Measurements from ENCODE around the gene DYNLL1.
"Not testable (repeated sequence)": the region's sequence is repeated elsewhere in the genome, so short reads cannot be mapped to it uniquely, and the experiment has no call there.

DYNLL1 gene

GRCh38 chr12:120498870-120499515 lies 3.1 kb downstream of the DYNLL1 start:
- H3K27ac ChIP-seq = peak overlapping the region in 2 of 21 experiments; percentile 39 to 99
- H3K4me3 ChIP-seq = no peak overlapping the region

GRCh38 chr12:120500581-120500980 lies 4.7 kb downstream of the DYNLL1 start:
- Histone ChIP-seq H3K27ac (no peak overlapping the region), H3K4me3 (no peak overlapping the region)

GRCh38 chr12:120504587-120504986 lies 8.7 kb downstream of the DYNLL1 start:
- Histone ChIP-seq H3K4me3 (no peak overlapping the region), H3K27ac (no peak overlapping the region)

- no peak overlapping the region for H3K4me3 ChIP-seq
- no peak overlapping the region for H3K27ac ChIP-seq
These were observed 12.6 kb downstream of the DYNLL1 start for GRCh38 chr12:120508537-120508936.

- Histone ChIP-seq H3K27ac (no peak overlapping the region), H3K4me3 (no peak overlapping the region)
These were observed 18.1 kb downstream of the DYNLL1 start for GRCh38 chr12:120514002-120514401.

- H3K27ac ChIP-seq = no peak overlapping the region
These were observed 19.6 kb downstream of the DYNLL1 start for GRCh38 chr12:120515496-120515895.

GRCh38 chr12:120519324-120519723 lies 23.4 kb downstream of the DYNLL1 start:
- H3K4me3 ChIP-seq, H3K27ac ChIP-seq: not testable (repeated sequence)

More at GRCh38 chr12:120515496-120515895, 19.6 kb downstream of the DYNLL1 start:
- H3K4me3 ChIP-seq = no peak overlapping the region

GRCh38 chr12:120522568-120522967 lies 26.7 kb downstream of the DYNLL1 start:
- Histone ChIP-seq H3K27ac (no peak overlapping the region), H3K4me3 (no peak overlapping the region)

GRCh38 chr12:120528861-120529525 lies 33.1 kb downstream of the DYNLL1 start, which contains the start of gene COQ5:
TSS of gene COQ5 (minus strand) at chr12:120529158. CDS start at chr12:120529141, 17 bp downstream.
- peak within 1 kb of the TSS; percentile 59 to 89 (median 79) for H3K4me3 ChIP-seq

GRCh38 chr12:120529641-120530417 lies 33.9 kb downstream of the DYNLL1 start:
- H3K4me3 ChIP-seq = peak overlapping the region; percentile 59 to 89 (median 79)
- peak overlapping the region in 20 of 21 experiments; percentile 66 to 96 (median 91) for H3K27ac ChIP-seq

More at GRCh38 chr12:120528861-120529525, 33.1 kb downstream of the DYNLL1 start, which contains the start of gene COQ5:
- peak within 1 kb of the TSS in 20 of 21 experiments; percentile 66 to 96 (median 91) for H3K27ac ChIP-seq

- Histone ChIP-seq H3K27ac (peak overlapping the region in 15 of 21 experiments; percentile 84 to 96 (median 91)), H3K4me3 (peak overlapping the region in 5 of 7 experiments; percentile 59 to 89 (median 79))
These were observed 34.5 kb downstream of the DYNLL1 start for GRCh38 chr12:120530418-120530761.

GRCh38 chr12:120532701-120533238 lies 36.9 kb downstream of the DYNLL1 start:
- no peak overlapping the region for H3K27ac ChIP-seq
- H3K4me3 ChIP-seq = no peak overlapping the region

GRCh38 chr12:120534203-120534702 lies 38.3 kb downstream of the DYNLL1 start, which contains the start of gene RNF10:
TSS of gene RNF10 (plus strand) at chr12:120534356. CDS start at chr12:120534812, 456 bp downstream.
- Histone ChIP-seq H3K27ac (peak within 1 kb of the TSS; percentile 82 to 100 (median 96)), H3K4me3 (peak within 1 kb of the TSS; percentile 73 to 99 (median 92))

- peak overlapping the region; percentile 73 to 99 (median 92) for H3K4me3 ChIP-seq
- H3K27ac ChIP-seq = peak overlapping the region; percentile 82 to 100 (median 96)
These were observed 39.1 kb downstream of the DYNLL1 start for GRCh38 chr12:120534703-120535655.

- Histone ChIP-seq H3K4me3 (peak overlapping the region; percentile 73 to 99 (median 92)), H3K27ac (peak overlapping the region in 13 of 21 experiments; percentile 3 to 100 (median 97))
These were observed 40.3 kb downstream of the DYNLL1 start for GRCh38 chr12:120536064-120536791.

GRCh38 chr12:120537856-120538220 lies 41.9 kb downstream of the DYNLL1 start:
- Histone ChIP-seq H3K27ac (peak overlapping the region in 10 of 21 experiments; percentile 11 to 70 (median 35)), H3K4me3 (peak overlapping the region in 1 of 7 experiments; percentile 11)

GRCh38 chr12:120538281-120539156 lies 42.6 kb downstream of the DYNLL1 start:
- peak overlapping the region in 14 of 21 experiments; percentile 11 to 70 (median 42) for H3K27ac ChIP-seq
- peak overlapping the region in 1 of 7 experiments; percentile 11 for H3K4me3 ChIP-seq
